Measurements from ENCODE around the gene IFIT2.
"Not testable (repeated sequence)": the region's sequence is repeated elsewhere in the genome, so short reads cannot be mapped to it uniquely, and the experiment has no call there.

The IFIT2 gene

GRCh38 chr10:89342206-89342958 is 40.5 kb downstream of the IFIT2 start:
- DNase-seq (ENCODE audit: low read depth): peak; percentile 70

DNA sequence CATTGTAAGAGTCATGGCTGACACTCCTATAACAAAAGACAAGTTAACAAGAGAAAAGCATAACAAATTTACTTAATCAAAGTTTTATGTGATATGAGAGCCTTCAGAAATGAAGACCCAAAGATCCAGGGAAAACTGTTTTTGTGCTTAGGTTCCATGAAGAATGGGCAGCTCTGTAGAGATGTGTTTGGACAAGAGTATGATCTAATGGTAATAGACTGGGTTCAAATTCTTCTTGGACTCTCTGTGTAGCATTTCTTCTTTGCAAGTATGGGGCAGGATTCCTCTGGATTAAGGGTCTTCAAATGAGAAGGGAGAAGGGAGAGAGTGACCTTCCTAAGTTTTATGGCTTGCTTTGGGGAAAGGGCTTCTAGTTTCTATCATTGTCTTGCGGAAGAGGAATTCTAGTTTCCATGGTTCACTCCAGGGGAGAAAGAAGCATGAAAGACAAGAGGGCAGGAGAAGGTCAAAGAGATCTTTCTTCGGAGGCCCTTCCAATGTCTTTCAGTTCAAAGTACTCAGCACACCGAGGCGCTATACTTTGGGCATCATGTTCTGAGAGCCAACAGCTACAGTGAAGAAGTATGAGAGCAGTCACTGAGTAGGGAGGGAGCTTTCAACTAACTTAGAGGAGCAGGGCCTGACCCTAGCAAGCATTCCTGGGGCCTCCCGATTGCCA is 41.4 kb downstream of the IFIT2 start:
- no peak for DNase-seq (ENCODE audit: low read depth)

DNA sequence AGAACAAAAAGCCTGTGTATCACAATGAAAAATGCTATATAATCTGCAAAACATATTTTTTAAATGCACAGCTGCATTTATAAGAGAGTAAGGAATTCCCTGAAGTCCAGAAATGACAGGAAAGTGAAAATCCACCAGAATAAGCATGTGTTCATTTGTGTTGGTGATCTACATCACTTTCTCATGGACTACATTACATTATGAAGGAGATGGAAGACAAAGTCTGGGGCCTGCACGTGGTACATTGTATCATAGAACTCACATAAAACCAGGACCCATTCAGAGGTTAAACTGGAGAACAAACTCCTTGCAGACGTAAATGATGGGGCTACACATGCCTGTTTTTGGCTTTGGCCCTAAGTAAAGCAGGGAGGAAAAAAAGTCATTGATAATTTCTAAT is 42.3 kb downstream of the IFIT2 start:
- DNase-seq (ENCODE audit: low read depth): no peak

DNA sequence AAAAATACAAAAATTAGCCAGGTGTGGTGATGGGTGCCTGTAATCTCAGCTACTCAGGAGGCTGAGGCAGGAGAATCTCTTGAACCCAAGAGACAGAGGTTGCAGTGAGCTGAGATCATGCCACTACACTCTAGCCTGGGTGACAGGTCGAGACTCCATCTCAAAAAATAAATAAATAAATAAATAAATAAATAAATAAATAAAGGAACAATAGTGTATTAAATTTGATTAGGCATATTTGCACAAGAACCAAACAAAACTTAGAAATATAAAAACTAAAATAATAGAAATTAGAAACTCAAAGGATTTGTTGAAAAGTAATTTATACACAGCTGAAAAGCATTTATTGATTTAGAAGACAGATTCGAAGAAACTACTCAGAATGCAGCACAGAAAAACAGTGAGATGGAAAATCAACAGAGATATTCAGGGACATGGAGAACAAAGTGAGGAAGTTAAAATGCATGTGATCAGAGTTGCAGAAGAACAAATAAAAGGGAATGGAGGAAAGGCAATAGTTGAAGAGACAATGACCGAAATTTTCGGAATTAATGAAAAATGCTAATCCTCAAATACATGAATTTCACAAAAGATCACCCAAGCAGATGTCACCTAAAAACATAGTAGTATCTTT is 43.6 kb downstream of the IFIT2 start:
- DNase-seq (ENCODE audit: low read depth): no peak

DNA sequence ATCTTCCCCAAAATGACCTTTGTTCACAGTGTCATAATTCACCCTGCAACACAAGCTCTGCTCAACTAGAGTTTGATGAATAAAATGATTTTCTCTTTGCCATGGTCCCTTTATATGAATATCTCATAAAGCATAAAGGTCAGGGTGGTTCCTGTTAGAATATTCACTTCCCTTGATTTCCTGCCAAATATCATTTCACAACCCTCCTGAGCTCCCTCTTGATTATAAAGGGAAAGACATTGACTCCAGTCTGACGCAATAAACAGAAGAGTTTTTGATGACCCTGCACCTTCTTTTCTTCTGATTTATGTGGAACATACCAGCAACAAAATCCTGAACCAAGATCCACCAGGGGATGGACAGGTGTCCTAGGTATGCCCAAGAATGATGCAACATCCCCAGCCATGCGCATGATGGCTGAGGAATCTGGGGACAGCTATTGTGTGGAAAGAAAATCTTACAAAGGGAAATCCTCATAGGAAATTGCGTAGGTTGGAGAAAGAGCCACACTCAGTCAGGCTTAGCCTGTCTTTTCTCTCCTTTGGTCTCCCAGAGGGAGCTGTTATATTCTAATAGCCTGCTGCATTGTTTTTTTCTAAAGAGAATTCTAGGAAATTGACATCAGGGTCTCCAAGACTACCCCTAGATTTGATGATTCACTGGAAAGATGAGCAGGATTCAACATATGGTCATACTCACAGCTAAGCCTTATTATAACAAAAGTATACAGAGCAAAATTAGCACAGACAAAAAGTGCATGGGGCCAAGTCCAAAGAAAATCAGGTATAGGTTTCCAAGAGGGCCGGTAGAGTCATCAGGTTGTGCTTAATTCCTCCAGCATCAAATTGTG is 44.8 kb downstream of the IFIT2 start:
- DNase-seq (ENCODE audit: low read depth): no peak

DNA sequence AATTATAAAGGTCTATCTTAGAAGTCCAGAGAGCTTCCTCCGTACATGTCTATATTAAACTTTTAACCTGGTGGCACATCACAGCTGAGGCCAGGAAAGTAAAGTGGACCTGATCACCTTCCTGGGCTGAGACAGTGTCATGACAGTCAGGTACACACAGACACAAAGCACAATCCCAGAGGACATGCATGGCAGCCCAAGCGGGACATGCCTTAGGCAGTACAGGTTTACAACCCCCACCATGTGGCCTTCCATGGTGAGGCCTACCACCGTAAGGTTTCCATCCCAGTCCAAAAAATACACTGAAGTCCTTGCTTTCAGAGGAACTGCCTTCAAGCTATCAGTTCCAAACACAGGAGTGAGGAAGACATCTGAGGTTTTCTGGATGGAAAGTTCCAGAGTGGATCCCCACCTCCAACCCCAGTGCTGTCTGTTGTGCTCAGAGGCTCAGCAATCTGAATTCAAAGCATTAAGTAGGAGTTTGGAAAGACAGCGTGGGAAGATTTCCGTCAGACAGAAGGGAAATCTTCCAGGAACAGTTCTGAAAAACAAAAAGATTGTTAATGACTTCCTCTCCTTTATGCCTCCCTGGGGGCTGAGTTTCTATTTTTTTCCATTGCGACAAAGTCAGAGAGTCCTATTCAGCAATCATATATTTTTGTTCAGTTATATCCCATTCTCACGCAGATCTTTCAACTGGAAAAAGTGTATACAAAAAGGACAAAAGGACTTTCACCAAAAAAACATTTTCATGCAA is 46.0 kb downstream of the IFIT2 start:
- no peak for DNase-seq (ENCODE audit: low read depth)

DNA sequence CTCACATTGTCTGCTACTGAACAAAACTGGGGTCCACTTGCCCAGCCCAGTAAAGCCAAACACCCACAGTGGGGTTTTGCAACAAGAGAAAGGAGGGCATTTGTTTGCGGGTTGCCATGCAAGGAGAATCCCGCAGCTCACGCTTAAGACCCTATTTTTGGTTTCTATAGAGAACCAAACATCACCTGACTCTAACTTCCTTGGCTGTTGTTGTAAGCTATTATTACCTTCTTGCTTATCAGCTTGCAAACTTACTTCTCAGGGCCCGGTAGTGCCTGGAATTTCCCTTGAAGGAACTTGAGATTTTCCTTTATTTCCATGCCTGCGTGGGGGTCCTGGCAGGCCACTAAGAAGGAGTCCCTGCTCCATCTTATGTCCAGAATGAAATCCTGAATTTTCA is 46.6 kb downstream of the IFIT2 start:
- no peak for DNase-seq (ENCODE audit: low read depth)

DNA sequence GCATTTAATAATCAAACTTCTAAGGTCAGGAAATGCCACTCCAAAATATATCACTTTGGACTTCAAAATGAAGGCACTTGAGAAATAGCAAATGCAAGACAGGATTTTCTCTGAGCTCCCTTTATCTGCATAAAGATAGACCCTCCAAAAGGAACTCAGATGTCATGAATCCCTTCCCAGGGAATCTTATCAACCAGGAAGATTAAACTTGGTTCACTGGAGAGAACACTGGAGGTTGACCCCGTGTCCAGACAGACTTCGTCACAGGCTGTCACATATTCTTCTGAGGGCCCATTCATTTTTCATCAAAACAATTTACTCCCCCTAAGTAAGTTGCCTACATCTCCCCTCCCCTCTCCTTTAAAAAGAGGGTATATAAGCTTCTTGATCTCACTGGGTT is 47.1 kb downstream of the IFIT2 start:
- DNase-seq (ENCODE audit: low read depth): no peak

DNA sequence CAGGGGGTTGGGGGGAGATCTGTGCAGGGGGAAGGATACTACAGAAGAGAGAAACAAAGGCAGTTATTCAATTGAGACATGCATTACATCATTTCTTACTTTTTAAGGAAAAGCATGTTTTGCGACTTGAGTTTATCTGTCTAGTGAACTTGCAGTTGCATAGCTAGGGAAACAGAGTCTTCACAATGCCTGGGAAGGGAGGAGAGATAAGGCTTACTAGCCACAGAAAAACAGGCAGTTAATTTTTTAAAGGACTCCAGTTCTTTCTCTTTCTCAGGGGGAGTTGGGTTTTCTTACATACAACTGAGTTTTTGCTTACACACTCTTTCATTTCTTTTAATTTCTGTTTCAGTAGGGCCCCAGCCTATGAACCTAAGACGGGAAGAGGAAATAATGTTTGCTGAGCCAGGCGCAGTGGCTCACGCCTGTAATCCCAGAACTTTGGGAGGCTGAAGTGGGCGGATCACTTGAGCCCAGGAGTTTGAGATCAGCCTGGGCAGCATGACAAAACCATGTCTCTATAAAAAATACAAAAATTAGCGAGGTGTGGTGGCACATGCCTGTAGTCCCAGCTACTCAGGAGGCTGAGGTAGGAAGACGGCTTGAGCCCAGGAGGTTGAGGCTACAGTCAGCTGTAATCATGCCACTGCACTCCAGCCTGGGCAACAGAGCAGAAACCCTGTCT is 48.9 kb downstream of the IFIT2 start:
- not testable (repeated sequence) for DNase-seq (ENCODE audit: low read depth)

GRCh38 chr10:89351412-89351779 is 49.5 kb downstream of the IFIT2 start:
- no peak for DNase-seq (ENCODE audit: low read depth)

GRCh38 chr10:89351780-89352597 is 50.1 kb downstream of the IFIT2 start:
- peak; percentile 99 for DNase-seq (ENCODE audit: low read depth)

DNA sequence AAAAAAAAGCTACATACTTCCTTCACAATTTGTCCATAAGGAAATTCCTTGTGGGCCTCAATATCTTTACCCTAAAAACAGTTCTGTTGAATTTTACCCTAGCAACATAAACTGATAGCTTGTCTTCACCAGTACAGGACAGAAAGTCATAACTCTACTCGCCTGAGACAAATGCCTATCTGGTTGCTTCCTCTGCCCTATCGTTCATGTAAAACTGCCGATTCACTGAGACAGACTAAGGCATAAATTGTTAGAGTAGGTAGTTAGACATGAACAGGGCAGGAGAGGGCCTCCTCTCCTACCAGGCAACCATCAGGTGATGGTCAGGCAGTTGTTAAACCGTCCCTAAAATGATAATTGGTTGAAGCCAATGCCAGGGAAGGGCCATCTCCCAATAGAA is 51.0 kb downstream of the IFIT2 start:
- DNase-seq (ENCODE audit: low read depth): no peak

- DNase-seq (ENCODE audit: low read depth): peak; percentile 84
Observed at GRCh38 chr10:89355394-89355931, 53.6 kb downstream of the IFIT2 start.

DNA sequence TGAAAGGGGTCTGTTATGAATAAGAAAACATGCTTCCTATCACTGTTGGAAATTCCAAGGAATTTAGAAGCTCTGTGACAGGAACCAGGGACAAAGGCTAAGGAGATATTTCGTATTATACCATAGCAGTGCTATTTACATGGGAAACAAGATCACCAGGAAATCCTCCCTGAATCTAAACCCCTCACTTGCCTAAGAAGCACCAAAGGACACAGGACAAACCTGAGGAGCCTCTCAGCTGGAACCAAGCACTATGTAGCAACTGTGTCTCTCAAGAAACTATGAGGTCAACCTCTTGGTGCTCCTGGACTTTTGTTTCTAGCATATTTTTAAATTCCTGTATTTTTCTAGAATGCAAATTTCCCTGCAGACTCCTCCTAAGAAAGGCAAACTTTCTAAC is 55.2 kb downstream of the IFIT2 start:
- no peak for DNase-seq (ENCODE audit: low read depth)

GRCh38 chr10:89357975-89358374 is 56.1 kb downstream of the IFIT2 start:
- no peak for DNase-seq (ENCODE audit: low read depth)

All from HS-5 (cell line).